HAP-1 (cell line): ENCODE measurements around the gene TGFBR3L.

ENCODE experiments used
- DNase-seq, 2 experiments: peaks; one replicate each; pipeline ENCODE4 v3.0.0-alpha.2; 2016 to 2020; ENCODE audit warnings: low spot score in 2 of 2
- H3K27me3 ChIP-seq: fragments of 250-450 bp; sonication (Bioruptor Pico); 2 replicates; pipeline ENCODE4 v1.5.1; 2020; ENCODE audit warnings: low read depth, mild to moderate bottlenecking, moderate library complexity
- H3K36me3 ChIP-seq: fragments of 250-450 bp; sonication (Bioruptor Pico); replicated peaks from 2 replicates; pipeline ENCODE4 v1.5.1; 2020; ENCODE audit warnings: mild to moderate bottlenecking
- H3K4me1 ChIP-seq: fragments of 250-450 bp; sonication (Bioruptor Pico); 2 replicates; pipeline ENCODE4 v1.5.1; 2020; ENCODE audit warnings: mild to moderate bottlenecking
- H3K4me3 ChIP-seq: fragments of 250-450 bp; sonication (Bioruptor Pico); 2 replicates; pipeline ENCODE4 v1.5.1; 2020; ENCODE audit warnings: mild to moderate bottlenecking, moderate library complexity
- H3K9me3 ChIP-seq: fragments of 250-450 bp; sonication (Bioruptor Pico); 2 replicates; pipeline ENCODE4 v1.5.1; 2020; ENCODE audit warnings: mild to moderate bottlenecking, moderate library complexity
- in situ Hi-C: fragments of 300-500 bp; cut with MboI; formaldehyde crosslinking; loops from 3 replicates; pipeline ENCODE4 v1.14.3; 2020; ENCODE audit warnings: low sequenced_read_pairs, inconsistent platforms, mixed read lengths

Gene TGFBR3L

DNA sequence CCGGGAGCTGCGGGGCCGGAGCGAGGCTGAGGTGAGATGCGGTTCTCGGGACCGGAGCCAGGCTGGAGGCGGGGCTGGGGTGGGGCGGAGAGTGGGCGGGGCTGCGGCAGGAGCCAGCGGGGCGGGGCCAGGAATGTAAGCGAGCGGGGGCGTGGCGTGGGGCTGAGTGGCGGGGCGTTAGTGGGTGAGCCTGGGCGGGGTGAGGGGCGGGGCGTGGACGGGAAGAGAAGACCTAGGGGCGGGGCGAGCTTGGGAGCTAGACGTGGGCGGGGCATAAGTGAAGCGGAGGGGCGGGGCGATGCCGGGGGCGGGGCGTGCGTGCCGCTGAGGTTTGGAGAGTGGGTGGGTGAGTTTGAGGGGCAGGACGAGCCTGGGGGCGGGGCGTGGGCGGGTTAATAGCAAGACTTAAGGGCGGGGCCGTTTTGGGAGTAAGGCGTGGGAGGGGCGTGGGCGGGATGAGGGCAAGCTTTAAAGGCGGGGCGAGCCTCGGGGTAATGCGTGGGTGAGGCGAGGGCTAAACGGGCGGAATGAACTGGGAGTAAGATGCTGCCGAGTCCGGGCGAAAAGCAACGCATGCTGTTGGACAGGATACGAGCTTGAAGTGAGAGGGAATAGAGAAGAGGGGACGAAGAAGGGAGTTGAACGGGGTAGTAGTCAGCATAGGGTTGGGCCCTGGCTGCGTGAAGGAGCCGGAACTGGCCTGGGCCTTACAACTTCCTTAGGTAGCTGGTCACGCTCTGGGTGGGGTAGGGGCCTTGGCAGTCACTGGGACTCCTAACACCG is 6.1 kb downstream of the TGFBR3L start:
- Histone ChIP-seq H3K4me3 (peak overlapping the region; percentile 60), H3K4me1 (peaks cover 22% of the 10 kb centered on the region), H3K9me3 (no peaks in the 10 kb centered on the region), H3K36me3 (peaks cover 3% of the 10 kb centered on the region), H3K27me3 (peaks cover 20% of the 10 kb centered on the region)
- peak; percentile 94 to 100 for DNase-seq
- in situ Hi-C loops: loop anchor here (5.0 kb wide), 1 partner anchor 53 kb away; no protein-coding TSS in a partner anchor

DNA sequence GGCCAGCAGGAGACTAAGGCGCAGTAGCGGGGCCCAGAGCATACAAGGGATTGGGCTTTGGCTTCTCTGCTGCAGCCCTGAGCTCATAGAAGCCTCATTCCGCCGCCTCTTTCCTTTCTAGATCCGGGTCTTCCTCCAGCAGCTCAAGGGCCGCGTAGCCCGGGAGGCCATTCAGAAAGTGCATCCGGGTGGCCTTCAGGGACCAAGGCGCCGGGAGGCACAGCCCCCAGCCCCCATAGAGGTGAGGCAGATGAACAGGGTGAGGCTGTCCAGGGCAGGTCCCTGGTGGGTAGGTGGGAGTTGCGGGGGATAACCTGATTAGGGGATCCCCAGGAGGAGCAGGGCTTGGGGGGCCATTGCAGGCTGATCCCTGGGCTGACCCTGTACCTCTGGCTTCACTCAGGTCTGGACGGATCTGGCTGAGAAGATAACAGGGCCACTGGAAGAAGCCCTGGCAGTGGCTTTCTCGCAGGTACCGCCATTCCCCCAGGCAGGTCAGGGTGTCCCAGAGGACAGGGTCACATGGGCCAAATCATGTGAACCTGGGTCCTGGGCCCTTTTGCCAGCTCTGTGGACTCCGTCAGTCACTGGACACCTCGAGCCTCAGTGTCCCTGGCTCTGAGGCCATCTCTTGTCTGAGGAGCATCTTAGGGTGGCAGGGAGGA is 6.8 kb downstream of the TGFBR3L start:
- H3K4me3 ChIP-seq: peak overlapping the region; percentile 26

DNA sequence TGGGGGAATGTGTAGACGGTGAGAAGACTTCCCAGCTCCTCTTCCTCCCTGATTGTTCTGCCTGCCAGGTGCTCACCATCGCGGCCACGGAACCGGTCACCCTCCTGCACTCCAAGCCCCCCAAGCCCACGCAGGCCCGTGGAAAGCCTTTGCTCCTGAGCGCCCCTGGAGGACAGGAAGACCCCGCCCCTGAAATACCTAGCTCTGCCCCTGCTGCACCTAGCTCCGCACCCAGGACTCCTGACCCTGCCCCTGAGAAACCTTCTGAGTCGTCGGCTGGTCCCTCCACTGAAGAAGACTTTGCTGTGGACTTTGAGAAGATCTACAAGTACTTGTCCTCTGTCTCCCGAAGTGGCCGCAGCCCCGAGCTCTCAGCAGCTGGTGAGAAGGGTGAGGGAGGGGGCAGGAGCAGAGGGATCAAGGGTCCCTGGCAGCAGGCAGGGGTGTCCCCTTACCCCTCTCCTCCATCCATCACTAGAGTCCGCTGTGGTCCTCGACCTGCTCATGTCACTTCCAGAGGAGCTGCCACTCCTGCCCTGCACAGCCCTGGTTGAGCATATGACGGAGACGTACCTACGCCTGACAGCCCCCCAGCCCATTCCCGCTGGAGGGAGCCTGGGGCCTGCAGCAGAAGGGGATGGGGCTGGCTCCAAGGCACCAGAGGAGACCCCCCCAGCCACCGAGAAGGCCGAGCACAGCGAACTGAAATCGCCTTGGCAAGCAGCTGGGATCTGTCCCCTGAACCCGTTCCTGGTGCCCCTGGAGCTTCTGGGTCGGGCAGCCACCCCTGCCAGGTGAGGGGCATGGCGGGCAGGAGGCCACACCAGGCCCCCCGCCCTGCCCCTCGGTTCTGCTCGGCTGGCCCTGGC is 7.6 kb downstream of the TGFBR3L start:
- in situ Hi-C loops: loop anchor here (5.0 kb wide), 1 partner anchor 55 kb away; no protein-coding TSS in a partner anchor
- peaks cover 9% of the 10 kb centered on the region for H3K36me3 ChIP-seq
- peaks cover 28% of the 10 kb centered on the region for H3K4me1 ChIP-seq
- DNase-seq: no peak
- no peaks in the 10 kb centered on the region for H3K9me3 ChIP-seq
- no peak overlapping the region for H3K4me3 ChIP-seq
- H3K27me3 ChIP-seq: peaks cover 7% of the 10 kb centered on the region

More for the DNA sequence above, 6.8 kb downstream of the TGFBR3L start:
- no peak for DNase-seq
- no peaks in the 10 kb centered on the region for H3K9me3 ChIP-seq
- in situ Hi-C loops: loop anchor here (5.0 kb wide), 1 partner anchor 54 kb away; no protein-coding TSS in a partner anchor
- peaks cover 13% of the 10 kb centered on the region for H3K27me3 ChIP-seq
- peaks cover 25% of the 10 kb centered on the region for H3K4me1 ChIP-seq
- H3K36me3 ChIP-seq: peaks cover 4% of the 10 kb centered on the region

DNA sequence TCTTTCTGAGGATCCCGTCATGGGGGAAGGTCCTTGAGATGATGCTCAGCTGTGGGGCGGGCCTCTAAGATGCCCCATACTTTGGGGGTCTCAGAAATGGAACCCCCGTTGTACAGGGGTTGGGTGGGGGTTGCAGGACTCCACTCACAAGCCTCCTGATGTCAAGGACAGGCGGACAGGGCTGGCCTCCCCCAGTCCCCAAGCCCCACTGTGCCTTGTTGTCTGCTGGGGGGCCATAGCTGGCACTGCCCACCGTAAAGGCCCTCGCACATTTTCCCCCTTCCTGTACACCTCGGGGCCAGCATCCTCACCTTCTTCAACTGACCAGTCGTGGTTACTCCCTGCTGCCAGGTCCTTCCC is 8.2 kb downstream of the TGFBR3L start:
- H3K27me3 ChIP-seq: peaks cover 1% of the 10 kb centered on the region
- H3K4me1 ChIP-seq: peaks cover 23% of the 10 kb centered on the region
- H3K36me3 ChIP-seq: peaks cover 9% of the 10 kb centered on the region
- in situ Hi-C loops: loop anchor here (5.0 kb wide), 1 partner anchor 56 kb away; no protein-coding TSS in a partner anchor
- H3K9me3 ChIP-seq: no peaks in the 10 kb centered on the region
- no peak for DNase-seq
- no peak overlapping the region for H3K4me3 ChIP-seq

DNA sequence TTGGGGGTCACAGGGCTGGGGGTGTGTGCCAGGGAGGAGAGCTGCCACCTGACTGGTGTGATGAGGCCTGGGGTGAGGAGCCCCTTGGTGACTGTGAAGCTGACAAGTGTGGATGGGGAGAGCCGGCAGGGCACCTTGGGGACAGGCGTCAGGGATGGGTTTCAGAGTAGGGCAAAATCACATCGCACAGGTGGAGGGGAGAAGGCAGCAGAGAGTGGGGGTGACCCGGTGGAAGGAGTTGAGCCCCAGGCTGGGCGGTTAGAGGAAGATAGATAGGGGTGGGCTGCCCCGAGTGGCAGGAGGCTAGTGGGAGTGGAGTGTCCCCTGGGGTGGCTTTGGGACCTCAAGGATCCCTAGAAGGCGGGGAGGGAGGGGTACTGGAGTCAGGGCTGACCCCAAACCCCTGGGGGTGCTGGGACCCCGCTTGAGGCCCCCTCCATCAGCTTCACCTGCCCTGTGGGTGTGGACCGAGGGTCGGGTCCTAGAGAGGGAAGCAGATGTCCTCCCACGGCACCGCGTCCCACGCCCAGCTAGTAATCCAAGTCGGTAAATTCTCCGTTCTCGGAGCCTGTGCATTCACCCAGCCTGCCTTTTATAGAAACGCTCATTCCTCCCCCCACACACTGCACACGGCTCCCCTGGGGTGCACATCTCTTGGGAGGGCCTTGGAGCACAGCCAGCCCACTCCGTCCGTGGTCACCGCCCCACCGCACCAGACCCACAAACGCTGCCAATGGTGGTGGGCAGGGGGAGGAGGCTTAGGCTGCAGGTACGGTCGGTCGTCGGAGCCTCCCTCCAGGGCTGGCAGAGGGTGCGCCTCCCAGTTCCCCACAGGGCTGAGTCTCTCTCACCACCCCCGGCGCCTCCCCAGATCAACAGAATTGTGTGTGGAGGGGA is 8.9 kb downstream of the TGFBR3L start:
- in situ Hi-C loops: loop anchor here (5.0 kb wide), 1 partner anchor 56 kb away; no protein-coding TSS in a partner anchor

DNA sequence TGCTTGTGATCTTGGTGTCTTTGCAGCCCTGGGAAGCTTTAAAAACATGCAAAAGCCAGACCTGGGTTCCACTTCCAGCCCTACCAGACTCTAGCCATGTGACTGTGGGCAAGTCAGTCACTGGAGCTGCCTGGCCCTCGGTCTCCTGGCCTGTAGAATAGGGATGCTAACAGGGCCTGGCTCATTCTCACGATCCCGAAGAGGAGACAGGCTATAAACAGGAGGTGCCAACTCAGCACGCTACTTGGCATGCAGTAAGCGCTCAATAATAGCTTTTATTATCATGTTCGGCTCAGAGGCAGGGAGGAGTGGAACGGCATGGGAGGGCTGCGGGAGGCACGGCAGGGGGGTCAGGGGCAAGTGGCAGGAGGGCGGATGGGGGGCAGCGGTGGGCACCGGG is 9.6 kb downstream of the TGFBR3L start:
- no peaks in the 10 kb centered on the region for H3K27me3 ChIP-seq
- no peaks in the 10 kb centered on the region for H3K9me3 ChIP-seq
- H3K36me3 ChIP-seq: peaks cover 9% of the 10 kb centered on the region
- H3K4me3 ChIP-seq: no peak overlapping the region
- in situ Hi-C loops: loop anchor here (5.0 kb wide), 1 partner anchor 57 kb away; no protein-coding TSS in a partner anchor
- no peak for DNase-seq
- H3K4me1 ChIP-seq: peaks cover 15% of the 10 kb centered on the region

More for the DNA sequence above, 8.9 kb downstream of the TGFBR3L start:
- Histone ChIP-seq H3K9me3 (no peaks in the 10 kb centered on the region), H3K4me3 (no peak overlapping the region), H3K4me1 (peaks cover 16% of the 10 kb centered on the region), H3K36me3 (peaks cover 9% of the 10 kb centered on the region), H3K27me3 (no peaks in the 10 kb centered on the region)
- no peak for DNase-seq

DNA sequence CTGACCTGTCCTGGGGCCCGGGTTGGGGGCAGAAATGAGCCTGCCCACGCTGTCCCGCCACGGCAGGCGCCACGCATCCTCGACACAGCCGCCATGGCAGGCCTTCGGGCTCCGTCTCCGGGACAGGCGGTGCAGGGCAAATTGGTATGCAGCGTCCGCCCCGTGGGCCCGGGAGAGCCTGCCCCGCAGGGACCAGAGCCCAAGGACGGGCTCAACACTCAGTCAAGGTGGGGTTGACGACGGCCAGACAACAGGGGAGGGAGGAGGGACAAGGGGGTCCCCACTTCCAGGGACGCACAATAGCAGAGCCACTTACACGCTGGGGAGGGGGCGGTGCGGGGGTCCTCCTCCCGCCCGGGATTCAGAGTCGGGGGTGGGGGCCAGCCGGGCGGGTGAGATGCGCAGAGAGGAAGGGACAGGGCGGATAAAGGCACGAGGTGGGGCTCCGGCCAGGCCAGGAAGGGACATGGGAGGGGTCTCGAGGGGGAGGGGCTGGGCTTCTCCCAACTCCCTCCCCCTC is 10.1 kb downstream of the TGFBR3L start:
- DNase-seq: no peak
- peak overlapping the region; percentile 20; the same call in 1 of the 2 replicates for H3K4me3 ChIP-seq
- in situ Hi-C loops: loop anchor here (5.0 kb wide), 1 partner anchor 57 kb away; no protein-coding TSS in a partner anchor

DNA sequence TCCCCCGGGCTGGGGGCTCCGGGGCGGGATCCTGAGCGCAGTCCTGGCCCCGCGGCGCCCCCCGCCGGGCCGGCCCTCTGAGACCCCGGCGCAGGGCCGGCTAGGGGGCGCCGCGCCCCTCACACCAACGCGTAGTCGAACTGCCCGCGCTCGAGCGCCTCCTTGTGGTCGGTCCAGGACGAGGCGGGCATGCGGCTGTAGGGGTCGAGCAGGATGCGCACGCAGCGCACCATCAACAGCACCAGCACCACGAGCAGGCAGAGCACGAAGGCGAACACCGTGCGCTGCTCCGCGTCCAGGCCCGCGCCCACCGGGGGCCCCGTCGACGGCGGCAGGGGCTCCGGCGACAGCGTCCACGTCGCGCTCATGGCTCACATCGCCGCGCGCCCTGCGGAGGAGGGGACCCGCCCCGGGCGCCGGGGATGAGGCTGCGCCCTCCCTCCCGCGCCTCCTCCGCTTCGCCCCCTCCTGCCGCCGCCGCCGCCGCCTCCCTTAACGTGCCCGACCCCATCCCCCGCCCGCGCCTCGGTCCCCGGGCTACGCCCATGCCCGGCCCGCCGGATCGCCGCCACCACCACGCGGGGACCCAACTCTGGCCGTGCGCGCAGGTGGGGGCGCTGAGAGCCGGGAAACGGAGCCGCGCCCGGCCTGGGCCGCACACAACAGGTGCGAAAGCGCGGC is 10.7 kb downstream of the TGFBR3L start:
- Histone ChIP-seq H3K4me1 (peaks cover 9% of the 10 kb centered on the region), H3K27me3 (no peaks in the 10 kb centered on the region), H3K36me3 (peaks cover 9% of the 10 kb centered on the region), H3K9me3 (no peaks in the 10 kb centered on the region), H3K4me3 (peak overlapping the region; percentile 20; the same call in 1 of the 2 replicates)
- in situ Hi-C loops: no loop called here
- DNase-seq: peak; percentile 75 to 93

More for the DNA sequence above, 10.1 kb downstream of the TGFBR3L start:
- peaks cover 9% of the 10 kb centered on the region for H3K36me3 ChIP-seq
- no peaks in the 10 kb centered on the region for H3K9me3 ChIP-seq
- H3K27me3 ChIP-seq: no peaks in the 10 kb centered on the region
- peaks cover 11% of the 10 kb centered on the region for H3K4me1 ChIP-seq

DNA sequence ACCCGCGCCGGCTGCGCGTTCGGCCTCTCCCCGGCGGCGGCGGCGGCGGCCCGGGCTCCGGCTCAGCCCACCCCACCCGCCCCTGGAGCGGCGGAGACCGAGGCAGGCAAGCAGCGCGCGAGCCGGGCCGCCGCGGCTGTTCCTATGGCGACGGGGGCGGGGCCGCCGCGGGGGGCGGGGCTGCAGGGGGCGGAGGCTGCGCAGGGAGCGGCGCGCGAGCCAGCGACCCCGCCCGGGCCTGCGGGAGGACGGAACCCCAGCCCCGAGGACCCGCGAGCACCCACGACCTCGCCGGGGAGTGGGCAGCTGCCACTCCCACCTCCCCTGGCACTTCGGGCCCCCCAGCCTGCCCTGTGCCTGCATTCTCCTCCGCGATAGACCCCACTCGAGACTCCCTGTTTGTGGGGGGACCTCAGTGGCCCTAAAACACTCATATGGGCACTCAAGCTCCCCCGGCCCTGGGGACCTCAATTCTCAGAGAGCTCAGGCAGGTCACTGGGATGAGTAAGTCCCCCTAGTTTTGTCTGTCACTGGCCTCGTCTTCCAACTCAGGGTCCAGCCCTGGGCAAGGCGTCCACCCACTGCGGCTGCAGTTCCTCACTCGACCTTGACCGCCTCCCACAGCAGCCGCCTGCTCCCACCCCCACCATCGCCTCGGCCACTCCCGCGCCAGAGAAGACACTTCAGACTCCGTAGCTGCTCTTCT is 11.5 kb downstream of the TGFBR3L start, which contains the start of gene CTXN1:
CTXN1 (minus strand) TSS at position 115 of the 706 bp plus-strand sequence. CDS start 597 bp downstream, outside the sequence.
- H3K4me1 ChIP-seq: peaks cover 9% of the 10 kb centered on the region
- in situ Hi-C loops: no loop called here
- H3K27me3 ChIP-seq: no peaks in the 10 kb centered on the region
- H3K36me3 ChIP-seq: peaks cover 15% of the 10 kb centered on the region
- peak; percentile 61 to 89 for DNase-seq
- H3K9me3 ChIP-seq: no peaks in the 10 kb centered on the region
- H3K4me3 ChIP-seq: peak within 1 kb of the TSS; percentile 28

DNA sequence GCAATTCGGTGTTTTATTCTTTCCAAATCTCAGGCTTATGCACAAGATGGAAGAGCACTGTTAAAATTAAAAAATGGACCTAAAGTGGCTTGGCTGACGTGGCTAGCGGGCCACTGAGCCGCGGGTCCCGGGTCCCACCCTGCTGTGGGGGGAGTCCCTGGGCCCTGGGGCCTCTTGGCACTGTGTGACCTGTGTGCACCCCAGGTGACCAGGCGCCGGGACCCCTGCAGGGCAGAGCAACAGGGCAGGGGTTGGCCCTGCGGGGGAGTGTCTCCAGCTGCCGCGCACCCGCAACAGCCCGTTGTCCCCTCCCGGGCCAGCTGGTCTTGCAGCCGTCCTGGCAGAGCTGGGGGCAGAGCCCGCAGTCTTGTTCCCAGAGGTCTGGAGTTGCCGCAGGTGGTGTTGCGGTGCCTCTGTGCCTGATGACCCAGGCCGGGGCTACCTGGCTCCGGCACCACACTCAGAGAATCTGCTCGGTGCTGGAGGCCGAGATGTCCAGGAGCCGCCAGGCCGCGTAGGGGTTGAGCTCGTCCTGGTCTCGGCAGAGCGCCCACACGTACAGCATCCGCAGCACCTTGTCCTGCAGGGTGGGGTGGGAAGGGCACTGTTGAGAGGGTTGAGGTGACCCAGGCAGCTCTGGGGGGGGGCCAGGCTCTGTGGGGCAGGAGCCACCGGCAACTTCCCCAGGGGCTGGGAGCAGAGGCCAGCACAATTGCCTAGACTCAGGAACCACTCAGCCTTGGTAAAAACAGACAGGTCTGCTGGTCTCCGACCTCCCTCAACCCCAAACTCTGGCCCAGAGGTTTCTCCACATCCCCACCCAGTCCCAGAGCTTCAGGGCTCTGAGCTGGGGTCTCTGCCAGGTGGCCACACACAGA is 12.3 kb downstream of the TGFBR3L start:
- H3K4me1 ChIP-seq: peaks cover 9% of the 10 kb centered on the region
- no peaks in the 10 kb centered on the region for H3K27me3 ChIP-seq
- DNase-seq: peak in 1 of 2 experiments; percentile 34
- H3K36me3 ChIP-seq: peaks cover 23% of the 10 kb centered on the region
- H3K4me3 ChIP-seq: no peak overlapping the region
- in situ Hi-C loops: no loop called here
- H3K9me3 ChIP-seq: no peaks in the 10 kb centered on the region
